CD4-positive, alpha-beta T cell treated with Interferon gamma for 1 hour (primary cell): ENCODE data around the gene CPSF4L.

ENCODE experiments used
- DNase-seq: peaks from one replicate; pipeline ENCODE4 v3.0.0-alpha.2; 2020

The CPSF4L gene

DNA sequence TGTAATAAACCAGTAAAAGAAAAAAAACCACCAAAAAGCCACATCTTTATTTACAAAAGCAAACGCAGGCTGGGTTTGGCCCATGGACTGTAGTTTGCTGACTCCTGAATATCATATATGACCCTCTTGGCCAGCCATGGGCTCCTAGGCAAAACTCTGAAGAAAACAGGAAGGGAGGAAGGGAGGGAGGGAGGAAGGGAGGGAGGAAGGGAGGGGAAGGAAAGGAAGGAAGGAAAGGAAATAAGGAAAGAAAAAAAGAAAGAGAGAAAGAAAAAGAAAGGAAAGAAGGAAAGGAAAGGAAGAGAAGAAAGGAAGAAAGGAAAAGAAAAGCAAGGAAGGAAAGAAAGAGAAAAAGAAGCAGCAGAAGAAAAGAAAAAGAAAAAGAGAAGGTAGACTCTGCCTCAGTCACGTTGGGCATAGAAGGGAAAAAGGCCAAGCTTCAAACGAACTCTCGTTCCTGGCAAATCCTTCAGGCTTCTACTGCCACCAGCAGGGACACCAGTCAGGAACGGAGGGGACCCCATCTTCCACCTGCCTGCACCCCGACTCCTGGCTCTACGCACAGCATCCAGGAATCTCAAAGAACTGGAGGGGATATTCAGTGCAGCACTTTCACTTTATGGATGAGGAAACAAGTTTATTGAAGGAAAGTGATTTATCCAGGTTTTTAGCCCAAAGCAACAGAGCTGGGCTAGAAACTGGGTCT, 28.0 kb upstream of the CPSF4L start:
- no peak for DNase-seq

DNA sequence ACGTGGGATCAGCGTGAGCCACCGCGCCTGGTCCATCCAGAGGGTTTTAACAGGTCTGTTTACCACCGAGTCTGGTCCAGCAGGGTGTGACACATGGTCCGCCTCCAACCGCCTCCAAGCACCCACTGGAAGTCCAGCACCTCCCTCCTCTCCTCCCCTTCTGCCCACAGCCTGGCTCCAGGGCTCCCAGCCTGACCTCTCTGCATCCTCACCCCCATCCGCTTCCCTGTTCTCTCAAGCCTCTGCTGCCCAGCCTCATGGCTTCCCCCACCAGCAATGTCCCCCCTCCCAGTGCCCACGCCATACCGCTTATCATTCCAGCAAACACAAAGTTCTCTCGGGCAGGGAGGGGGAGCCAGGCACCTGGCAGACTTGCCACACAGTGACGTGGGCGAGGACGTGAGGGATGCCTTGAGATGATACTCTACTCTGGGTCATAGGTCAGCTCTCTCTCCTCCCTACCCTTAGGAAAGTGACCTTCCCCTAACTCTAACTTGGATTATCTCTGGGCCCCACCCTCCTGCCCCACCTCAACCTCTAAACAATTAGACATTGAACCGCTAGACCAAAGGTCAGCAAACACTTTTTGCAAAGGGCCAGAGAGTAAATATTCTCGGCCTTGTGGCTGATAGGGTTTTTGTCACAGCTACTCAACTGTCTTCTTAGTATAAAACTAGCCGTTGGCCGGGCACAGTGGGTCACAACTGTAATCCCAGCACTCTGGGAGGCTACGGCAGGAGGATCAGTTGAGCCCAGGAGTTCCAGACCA, 27.0 kb upstream of the CPSF4L start:
- no peak for DNase-seq

DNA sequence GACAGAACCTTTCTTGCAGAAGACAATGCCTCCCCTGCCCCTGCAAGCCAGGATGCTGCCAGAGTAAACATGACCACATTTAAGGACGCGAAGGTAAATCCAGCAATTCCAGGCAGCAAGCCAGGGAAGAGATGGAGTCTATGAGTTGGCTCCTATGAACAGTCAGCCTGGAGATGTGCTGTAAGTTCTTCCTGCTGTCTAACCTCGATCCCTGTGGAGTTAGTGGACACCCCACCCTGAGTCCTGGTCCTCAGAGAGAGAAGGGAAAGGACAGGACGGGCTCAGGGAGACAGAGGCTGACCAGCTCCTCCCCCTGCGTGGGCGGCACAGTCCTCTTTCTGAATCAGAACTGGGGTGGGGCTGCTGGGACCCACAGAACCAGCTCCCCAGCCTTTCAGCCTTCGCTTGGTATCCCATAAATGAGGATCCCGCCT, 25.2 kb upstream of the CPSF4L start:
- no peak for DNase-seq

DNA sequence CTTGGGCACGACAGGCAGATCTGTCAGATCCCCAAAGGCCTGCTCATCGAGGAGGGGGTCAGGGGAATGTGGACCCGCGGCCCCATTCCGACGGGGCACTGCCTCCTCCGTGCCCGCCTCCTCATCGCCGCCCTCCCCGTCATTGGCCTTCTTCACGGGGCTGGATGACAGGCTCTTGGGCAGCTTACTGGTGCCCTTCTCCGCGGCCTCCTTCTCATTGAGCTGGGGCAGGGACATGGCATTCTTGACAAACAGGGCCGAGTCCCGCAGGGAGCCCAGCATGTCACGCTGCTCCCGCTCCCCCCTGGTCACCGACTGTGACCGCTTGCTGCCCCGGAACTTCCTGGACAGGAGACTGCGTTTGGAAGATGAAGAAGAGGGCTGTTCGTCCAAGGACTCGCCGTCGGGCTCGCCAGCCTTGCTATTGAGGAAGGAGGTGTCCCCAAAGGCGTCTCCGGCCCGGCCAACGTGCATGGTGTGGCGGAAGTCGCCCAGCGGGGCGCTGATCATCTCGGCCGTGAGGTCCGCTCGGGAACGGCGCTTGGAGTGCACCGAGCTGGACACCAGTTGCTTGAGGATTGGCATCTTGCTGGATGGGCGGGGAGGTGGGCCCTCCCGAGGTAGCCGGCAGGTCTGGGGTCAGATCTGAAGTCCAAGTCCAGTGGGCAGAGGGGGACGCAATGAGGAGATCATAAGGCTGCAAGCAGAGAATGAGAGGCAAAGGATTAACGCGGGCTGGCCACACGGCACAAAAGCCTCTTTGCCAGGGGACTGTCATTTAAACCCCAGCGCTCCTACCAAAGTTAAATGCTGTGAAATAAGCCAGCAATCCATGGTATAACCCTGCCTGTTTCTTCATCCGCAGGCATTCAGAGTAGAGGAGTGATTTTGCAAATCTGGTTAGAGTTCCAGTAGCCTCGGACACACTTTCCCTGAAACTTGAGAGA, 24.5 kb upstream of the CPSF4L start:
- no peak for DNase-seq

DNA sequence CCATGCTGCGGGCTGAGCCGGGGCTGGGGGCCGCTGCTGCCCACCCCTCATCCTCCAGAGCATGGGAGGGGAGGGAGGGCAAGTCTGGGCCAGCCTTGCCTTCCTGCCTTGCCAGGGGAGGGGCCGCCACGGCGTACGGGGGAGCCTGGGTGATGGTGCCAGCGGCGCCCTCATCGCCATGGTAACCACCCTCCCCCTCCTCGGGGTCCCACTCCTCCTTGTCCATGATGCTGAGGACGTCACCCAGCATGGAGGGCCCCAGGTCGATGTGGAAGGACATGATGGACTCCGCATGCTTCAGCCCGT, 23.9 kb upstream of the CPSF4L start:
- DNase-seq: no peak

DNA sequence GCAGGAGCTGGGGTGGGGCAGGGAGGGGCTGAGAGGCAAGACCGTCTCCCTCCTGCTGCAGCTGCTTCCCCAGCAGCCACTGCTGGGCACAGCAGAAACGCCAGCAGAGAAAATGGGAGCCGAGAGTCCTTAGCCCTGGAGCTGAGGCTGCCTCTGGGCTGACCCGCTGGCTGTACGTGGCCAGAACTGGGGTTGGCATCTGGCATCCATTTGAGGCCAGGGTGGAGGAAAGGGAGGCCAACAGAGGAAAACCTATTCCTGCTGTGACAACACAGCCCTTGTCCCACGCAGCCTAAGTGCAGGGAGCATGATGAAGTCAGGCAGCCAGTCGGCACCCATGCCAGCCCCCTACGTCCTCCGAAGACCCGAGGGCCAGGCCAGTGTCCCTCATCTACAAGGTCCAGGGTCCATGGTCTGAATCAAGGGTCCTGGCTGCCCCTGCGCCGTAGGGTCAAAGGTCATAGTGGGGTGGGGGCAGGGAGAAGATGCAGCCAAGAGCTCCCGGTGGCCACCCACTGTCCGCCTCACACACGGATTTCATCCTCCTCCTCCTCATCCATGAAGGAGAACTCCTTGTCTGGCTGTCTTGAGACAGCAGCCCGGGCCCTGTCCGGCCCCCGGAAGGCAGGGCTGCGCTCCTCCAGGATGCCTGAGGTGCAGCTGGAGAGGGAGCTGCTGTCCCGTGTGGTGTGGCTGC, 23.4 kb upstream of the CPSF4L start:
- DNase-seq: no peak

DNA sequence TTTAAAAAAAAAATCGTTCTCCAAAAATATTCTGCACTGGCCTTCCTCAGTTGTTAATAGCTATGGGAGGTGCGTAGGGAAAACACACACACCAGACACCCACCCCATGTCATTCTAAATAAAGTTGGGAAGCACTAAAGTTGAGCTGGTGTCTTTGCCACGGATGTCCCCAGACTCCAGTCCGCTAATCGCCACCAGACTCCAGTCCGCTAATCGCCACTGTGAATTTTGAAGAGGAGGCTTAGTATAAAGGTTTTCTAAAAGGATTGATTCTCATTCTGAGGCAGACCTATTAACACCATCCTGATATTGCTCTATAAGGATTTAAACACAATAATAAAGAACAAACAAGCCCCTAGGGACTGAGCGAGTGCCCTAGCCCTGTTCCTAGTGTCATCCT, 22.7 kb upstream of the CPSF4L start:
- DNase-seq: no peak

DNA sequence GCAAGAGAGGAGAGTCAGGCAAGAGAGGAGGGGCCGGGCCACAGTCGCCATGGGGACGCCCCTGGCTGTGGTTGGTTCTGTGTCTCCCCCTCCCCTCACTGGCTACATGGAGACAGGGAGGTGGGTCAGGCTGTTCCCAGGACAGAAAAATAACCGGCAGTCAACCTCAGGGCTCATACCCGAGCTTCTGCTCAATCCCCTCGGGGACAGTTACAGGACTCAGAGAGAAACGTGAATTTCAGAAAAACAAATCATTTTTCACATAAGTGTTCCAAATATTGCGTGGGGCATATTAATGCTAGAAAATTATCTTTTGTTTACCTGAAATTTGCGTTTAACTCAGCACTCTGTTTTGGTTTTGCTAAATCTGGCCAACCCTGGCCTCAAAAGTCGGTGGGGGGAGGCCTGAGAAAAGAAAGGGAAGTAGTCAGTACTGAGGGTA, 22.2 kb upstream of the CPSF4L start:
- DNase-seq: no peak

DNA sequence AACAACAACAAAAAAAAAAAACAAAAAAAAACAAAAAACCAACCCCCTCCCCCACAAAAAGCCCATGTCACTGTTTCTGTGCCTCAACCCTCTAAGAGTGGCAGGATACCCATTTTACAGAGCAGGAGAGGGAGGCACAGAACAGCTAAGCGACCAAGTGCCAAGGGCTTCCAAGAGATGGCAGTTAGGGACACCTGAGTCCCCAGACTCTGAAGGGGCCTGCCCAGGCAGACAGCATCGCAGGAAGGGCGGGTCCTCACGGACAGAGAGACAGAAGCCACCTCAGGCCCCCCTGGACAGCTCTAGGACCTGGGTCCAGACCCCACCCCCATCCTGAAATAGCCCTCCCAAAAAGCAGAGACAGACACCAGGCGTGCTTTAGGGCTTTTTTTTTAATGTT, 21.6 kb upstream of the CPSF4L start:
- no peak for DNase-seq

DNA sequence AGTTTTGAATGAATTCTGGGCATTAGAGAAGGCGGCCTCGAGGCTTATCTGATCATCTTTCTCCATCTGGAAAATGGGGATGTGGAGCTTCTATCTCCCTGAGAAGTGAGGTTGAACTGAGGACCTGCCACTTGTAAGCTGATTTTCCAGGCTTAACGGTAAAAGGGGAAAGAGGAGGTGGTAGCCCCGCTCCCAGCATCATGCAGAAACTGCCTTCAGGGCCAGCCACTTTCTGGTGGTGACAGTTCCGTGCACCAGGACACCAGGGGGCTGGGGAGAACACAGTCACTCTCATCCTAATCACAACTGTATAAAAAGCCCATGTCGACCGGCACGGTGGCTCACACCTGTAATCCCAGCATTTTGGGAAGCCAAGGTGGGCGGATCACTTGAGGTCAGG, 20.9 kb upstream of the CPSF4L start:
- DNase-seq: no peak

DNA sequence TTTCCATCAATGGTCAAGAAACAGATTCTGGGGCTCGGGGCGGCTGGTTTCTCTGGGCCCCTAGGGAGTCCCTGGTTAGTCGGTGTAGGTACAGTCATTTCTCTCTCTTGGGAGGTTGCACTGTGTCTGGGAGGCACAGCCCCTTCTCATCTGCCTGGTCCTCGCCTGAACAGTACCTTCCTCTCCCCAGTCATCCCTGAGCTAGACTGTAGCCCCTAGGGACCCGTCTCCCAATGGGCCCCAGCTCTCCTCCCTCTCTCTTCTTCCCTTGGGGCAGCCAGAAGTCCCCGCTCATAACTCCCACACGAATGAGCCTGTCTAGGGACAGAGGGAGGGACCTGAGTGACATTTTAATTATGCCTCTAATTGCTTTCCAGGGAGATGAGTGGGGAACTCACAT, 20.2 kb upstream of the CPSF4L start:
- no peak for DNase-seq

DNA sequence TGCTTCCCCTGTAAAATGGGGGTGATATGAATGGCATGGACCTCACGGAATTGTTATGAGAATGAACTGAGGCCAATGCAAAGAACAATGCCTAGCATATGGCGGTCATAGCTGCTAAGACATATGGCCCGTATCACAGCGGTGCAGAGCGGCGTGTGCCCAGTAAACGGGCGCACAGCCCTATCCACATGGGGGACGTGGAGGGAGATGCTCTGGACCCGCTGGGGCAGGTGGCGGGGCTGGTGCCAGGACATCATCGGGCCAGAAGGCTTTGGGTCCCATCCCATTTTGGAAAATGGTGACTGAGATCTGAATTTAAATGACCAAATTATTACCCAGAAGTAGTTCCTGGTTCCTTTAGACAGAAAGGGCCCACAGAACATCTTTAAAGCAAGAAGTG, 18.5 kb upstream of the CPSF4L start:
- DNase-seq: no peak

DNA sequence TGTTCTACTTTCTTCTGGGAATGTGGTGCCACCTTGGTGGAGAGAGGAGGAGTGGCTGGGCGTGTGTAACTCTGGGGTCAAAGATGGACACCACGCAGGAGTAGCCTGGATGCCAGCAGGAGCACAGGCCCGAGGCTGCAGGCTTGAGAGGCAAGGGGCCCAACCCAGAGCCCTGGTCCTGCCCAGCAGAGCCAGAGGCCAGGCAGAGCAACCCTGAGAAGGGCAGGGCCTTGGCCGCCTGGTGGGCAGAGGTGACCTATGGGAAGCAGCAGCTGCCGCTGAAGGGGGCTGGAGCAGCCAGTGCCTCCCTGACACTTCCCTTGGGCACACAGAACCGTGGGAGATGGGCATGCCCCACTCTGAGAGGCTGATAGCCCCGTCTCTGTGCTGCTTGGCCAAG, 18.0 kb upstream of the CPSF4L start:
- DNase-seq: no peak

DNA sequence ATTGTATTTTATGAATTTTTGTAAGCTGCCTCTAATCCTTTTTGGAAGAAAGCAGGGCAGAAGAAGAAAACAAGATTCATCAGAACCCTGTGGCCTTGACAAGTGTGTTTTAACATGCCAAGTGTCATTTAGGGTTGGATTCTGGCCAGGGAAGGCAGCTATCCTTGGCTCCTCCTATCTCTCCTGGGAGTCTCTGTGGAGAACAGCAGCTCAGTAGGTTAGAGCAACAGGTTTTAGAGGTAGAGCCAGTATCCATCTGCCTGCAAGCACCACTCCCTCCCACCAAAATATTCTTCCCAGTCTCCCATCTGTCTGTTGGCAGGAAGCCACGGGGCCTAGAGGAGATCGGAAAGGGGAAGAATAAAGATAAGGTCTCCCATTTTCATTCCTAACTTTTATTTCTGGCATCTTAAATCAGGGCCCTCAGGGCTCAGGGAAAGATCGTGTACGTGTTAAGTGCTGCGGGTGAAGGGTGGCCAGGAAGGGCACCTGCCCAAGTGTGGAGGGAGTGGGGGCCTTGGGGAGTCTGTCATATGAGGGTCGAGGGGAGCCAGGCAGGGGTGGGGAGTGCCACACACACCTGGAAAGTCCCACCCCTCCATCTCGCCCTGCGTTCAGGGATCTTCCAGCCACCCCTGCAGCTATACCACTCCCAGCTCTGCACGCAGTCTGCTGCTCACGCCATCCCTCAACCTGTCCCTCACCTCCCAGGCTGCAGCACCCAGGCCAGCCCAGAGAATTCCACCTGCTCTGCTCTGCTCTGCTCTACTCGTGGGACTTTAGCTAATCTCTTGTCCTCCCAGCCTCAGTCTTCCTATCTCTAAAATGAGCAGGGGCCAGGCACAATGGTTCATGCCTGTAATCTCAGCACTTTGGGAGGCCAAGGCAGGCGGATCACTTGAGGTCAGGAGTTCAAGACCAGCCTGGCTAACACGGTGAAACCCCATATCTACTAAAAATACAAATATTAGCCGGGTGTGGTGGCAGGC, 17.1 kb upstream of the CPSF4L start:
- no peak for DNase-seq

DNA sequence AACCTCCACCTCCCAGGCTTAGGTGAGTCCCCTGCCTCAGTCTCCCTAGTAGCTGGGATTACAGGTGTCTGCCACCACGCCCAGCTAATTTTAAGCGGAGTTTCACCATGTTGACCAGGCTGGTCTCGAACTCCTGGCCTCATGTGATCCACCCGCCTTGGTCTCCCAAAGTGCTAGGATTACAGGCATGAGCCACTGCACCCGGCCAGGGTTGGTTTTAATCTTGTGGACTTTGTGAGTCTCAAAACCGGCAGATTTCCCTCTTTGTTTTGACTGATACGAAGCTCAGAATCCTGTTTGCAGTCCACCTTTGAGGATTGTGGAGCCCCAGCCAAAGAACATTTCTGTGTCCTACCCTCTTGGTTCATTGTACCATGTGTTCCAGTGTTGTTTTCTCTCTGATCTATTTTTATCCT, 16.4 kb upstream of the CPSF4L start:
- no peak for DNase-seq

DNA sequence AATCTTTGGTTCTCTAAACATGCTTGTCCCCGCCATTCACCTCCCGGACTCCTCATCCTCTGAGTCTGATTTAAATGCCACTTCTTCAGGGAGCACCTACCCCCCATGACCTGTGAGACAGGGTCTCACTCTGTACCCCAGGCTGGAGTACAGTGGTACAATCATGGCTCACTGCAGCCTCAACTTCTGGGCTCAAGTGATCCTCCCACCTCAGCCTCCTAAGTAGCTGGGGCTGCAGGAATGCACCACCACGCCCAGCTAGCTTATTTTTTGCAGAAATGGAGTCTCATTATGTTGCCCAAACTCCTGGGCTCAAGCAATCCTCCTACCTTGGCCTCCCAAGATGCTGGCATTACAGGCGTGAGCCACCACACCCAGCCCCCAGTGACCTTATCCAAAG, 12.8 kb upstream of the CPSF4L start:
- DNase-seq: no peak

DNA sequence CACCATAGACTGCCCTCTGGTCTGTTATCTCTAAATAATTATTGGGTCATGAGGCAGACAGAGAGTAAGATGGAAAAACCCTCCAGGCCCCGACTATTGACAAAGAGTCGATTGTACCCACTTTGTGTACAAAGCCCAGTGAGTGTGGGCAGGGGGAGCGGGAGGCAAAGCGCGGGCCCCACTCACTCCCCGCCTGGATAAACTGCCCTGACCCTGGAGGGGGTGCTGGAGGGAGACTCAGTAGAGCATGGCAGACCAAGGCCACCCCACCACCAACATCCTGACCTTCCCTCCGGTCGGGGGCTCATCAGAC, 11.2 kb upstream of the CPSF4L start:
- DNase-seq: no peak

DNA sequence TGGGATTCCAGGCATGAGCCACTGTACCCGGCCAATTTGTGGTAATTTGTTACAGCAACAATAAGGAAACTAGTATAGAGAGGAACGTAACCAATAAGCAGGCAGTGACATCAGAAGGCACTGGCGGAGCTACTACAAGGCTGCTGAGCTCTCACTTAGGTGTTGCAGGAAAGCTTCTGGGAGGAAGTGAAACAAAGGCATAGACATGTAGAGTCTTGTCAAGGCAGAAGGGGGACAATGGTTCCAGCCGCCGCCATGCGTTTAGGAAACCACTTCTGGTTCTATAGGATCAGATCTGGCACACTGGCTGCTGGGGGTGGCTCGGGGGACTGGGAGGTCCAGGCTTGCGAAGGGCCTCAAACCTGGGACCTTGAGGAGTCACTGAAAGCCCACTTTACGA, 9.4 kb upstream of the CPSF4L start:
- no peak for DNase-seq

DNA sequence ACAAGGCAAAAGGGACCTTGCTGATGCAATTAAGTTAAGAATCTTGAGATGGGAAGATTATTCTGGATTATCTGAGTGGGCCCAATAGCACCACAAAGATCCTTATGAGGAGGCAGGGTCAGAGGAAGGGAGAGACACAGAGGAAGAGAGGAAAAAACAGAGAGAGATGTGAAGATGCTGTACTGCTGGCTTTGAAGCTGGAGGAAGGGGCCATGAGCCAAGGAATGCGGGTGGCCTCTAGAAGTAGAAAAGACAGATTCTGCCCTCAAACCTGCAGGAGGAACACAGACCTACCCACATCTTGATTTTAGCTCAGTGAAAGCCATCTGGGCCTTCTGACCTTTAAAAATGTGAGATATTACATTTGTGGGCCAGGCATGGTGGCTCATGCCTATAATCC, 8.1 kb upstream of the CPSF4L start:
- DNase-seq: no peak

DNA sequence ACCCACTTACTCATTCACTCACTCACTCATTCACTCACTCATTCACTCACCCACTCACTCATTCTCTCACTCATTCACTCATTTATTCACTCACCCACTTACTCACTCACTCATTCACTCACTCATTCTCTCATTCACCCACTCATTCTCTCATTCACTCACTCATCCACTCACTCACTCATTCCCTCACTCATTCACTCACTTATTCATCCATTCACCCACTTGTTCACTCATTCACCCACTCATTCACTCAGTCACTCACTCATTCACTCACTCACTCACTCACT, 7.6 kb upstream of the CPSF4L start:
- DNase-seq: no peak

DNA sequence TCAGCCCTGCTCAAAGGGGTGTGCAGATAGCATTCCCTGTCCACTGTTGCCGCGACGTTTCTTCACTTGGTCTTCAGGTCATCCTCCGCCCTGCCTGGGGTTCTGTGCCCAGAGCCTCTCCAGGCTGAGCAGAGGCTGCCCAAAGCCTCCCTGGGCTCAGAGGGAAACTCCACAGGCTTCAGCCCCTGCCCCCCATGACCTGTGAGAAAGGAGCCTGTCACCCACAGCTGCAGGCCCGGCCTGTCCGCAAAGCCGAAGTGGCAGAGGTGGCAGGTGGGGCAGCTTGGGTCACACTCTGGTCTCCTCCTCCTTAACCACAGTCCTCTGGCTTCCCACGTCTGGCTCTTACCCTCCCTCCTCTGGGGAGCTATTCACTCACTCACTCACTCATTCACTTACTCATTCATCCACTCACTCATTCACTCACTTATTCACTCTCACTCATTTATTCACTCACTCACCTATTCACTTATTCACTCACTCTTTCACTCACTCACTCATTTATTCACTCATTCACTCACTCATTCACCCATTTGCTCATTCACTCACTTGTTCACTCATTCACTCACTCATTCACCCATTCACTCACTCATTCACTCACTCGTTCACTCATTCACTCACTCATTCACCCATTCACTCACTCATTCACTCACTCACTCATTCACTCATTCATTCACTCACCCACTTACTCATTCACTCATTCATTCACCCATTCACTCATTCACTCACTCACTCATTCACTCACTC, 7.1 kb upstream of the CPSF4L start:
- DNase-seq: no peak
